Measurements from ENCODE around the gene SMIM35. TPM values are rescaled to one million over a fixed set of nuclear protein-coding genes. Genes with fewer than 3 reads are reported as not detected.

Gene SMIM35
- total RNA-seq, 4 donors from 2014 or later: not detected

DNA sequence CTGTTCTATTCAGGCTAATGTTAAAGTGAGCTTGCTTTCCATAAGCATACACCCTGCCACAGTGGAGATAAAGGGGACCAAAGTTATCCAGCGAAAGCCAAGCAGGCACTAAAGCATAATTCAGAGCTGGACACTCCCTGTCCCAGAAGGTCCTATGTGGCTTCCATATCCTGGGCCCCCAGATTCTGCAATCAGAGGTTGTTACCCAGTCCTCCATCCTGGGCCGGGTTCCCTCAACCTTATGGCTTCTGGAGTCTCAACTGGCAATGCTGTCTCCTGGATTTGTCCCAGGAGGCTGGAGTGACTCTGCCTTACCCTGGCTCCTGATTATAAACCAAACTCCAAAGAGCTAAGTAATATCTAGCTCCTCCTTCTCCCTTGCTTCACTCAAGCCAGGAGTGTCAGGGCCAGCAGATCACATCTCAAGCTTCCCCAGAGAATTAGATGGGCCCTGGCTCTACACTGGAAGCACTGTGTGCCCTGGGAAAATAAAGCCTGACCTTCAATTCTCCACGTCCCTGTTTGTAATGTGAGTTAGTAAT is 14.0 kb upstream of the SMIM35 start:
- 62% methylated on average over 3 of the region's 3 CpGs; no CpG with 5 or more reads in 1 of the 2 donors for WGBS, 2 donors (ENCODE audit: low coverage in 1 of 2)
- TF ChIP-seq CTCF (IDR thresholded peaks at IDR 0.05): no peak
- no peak for TF ChIP-seq POLR2AphosphoS5 (IDR thresholded peaks at IDR 0.05)
- no peak for TF ChIP-seq POLR2A (IDR thresholded peaks at IDR 0.05)
- no peak for TF ChIP-seq EP300 (IDR thresholded peaks at IDR 0.05; ENCODE audit: low read depth)
- no peak for DNase-seq
- H3K9me3 ChIP-seq: no peaks in the 10 kb centered on the region
- no peak overlapping the region for H3K27ac ChIP-seq
- no peaks in the 10 kb centered on the region for H3K27me3 ChIP-seq
- no peak overlapping the region for H3K4me3 ChIP-seq
- H3K4me1 ChIP-seq: no peaks in the 10 kb centered on the region
- no peaks in the 10 kb centered on the region for H3K36me3 ChIP-seq
- in situ Hi-C loops (cut with MboI; ENCODE audit: low pct_ligation_motif_present in 1 of 4, low pct_unique_long_range_greater_than_20kb in 1 of 4, low sequenced_read_pairs in 3 of 4) (no loop called here), intact Hi-C loops (cut with DNase I; ENCODE audit: low total_unique reads) (no loop called here)

DNA sequence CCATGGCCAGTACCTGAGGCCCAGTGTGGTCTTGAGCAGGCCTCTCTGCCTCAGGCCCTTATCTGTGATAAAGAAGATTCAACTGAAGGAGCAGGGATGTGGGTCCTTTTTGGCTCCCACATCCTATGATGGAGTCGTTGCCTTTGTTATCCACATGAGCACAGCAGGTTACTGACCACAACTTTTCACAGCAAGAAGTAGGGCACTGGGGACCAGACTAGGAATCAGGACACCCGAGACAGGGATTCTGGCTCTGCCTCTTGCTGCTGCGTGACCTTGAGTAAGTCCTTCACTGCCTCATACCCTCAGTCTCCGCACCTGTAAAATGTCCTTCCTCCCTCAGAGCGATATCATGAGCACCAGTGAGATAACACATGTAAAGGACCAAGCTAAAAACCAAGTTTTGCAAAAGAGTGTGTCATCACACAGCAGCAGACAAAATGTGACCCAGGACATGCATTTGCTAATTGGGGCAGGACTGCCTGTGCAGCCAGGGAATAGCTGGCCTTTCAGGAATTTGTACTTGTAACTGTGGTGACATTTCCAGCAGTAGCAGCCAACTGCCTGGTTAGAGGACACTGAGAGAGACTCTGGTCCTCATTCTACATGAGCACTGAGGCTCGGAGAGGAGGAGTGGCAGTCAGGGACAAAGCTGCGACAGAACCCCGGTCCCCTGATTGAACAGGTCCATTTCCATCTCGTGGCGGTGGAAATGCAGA is 13.2 kb upstream of the SMIM35 start:
- no peaks in the 10 kb centered on the region for H3K36me3 ChIP-seq
- in situ Hi-C loops (cut with MboI; ENCODE audit: low pct_ligation_motif_present in 1 of 4, low pct_unique_long_range_greater_than_20kb in 1 of 4, low sequenced_read_pairs in 3 of 4) (no loop called here), intact Hi-C loops (cut with DNase I; ENCODE audit: low total_unique reads) (no loop called here)
- TF ChIP-seq POLR2A (IDR thresholded peaks at IDR 0.05) (no peak), EP300 (IDR thresholded peaks at IDR 0.05; ENCODE audit: low read depth) (no peak), POLR2AphosphoS5 (IDR thresholded peaks at IDR 0.05) (no peak), CTCF (IDR thresholded peaks at IDR 0.05) (no peak)
- no peaks in the 10 kb centered on the region for H3K9me3 ChIP-seq
- DNase-seq: no peak
- 89 to 100% methylated on average over 1 to 10 of the region's 10 CpGs for WGBS, 2 donors (ENCODE audit: low coverage in 1 of 2)
- no peaks in the 10 kb centered on the region for H3K27me3 ChIP-seq
- H3K4me3 ChIP-seq: no peak overlapping the region
- no peaks in the 10 kb centered on the region for H3K4me1 ChIP-seq
- H3K27ac ChIP-seq: no peak overlapping the region

DNA sequence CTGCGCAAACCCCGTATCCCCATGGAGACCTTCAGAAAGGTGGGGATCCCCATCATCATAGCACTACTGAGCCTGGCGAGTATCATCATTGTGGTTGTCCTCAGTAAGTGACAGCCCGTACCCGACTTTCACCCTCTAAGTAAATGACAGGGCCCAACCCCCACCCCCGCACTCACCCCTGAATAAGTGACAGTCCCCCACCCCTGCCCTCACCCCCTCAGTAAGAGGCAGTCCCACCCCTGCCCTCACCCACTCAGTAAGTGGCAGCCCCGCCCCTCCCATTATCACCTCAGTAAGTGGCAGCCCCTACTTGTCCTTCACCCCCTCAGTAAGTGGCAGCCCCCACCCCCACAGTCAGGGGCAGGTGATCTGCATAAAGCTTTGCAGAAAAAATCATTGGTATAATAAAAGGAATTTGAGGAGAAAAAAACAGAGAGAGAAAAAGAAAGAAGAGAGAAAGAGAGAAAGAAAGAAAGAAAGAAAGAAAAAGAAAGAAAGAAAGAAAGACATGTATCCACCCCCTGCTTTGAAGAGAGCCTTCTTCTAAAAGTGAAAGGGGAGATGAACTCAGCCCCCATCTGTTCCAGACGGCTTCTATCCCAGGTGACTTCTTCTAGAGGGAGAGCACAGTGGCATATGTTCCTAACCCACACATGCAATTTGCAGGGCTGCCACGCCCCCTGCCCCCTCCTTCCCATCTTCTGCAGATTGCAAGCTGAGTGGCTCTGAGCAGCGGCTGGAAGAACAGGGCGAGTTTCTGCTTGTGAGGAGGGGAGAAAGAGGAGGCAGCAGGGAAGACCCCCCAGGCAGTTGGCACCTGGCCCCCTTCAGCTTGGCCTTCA is 12.5 kb upstream of the SMIM35 start:
- Histone ChIP-seq H3K36me3 (no peaks in the 10 kb centered on the region), H3K4me3 (no peak overlapping the region), H3K4me1 (no peaks in the 10 kb centered on the region), H3K27me3 (no peaks in the 10 kb centered on the region), H3K27ac (no peak overlapping the region), H3K9me3 (no peaks in the 10 kb centered on the region)
- TF ChIP-seq POLR2AphosphoS5 (IDR thresholded peaks at IDR 0.05) (no peak), EP300 (IDR thresholded peaks at IDR 0.05; ENCODE audit: low read depth) (no peak), CTCF (IDR thresholded peaks at IDR 0.05) (no peak), POLR2A (IDR thresholded peaks at IDR 0.05) (no peak)
- no peak for DNase-seq
- intact Hi-C loops (cut with DNase I; ENCODE audit: low total_unique reads): no loop called here
- in situ Hi-C loops (cut with MboI; ENCODE audit: low pct_ligation_motif_present in 1 of 4, low pct_unique_long_range_greater_than_20kb in 1 of 4, low sequenced_read_pairs in 3 of 4): no loop called here
- WGBS, 2 donors (ENCODE audit: low coverage in 1 of 2): 65 to 74% methylated on average over 4 to 11 of the region's 11 CpGs

DNA sequence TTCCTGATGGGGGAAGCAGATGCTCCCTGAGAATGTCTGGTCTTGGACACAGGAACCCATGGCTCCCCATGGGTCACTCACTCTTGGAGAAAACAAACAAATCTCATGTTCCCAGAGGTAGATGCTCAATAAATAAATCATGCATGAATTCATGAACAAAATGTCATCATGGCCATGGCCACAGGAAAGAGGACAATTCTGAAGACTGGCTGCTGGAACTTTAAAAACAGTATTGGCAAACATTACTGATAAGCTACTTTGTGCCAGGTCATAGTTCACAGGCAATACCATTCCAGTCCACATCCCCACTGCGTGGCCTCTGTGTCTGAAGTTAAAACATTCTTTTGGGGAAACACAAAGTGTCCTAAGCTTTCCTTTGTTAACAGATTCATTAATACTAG is 9.2 kb upstream of the SMIM35 start:
- intact Hi-C loops (cut with DNase I; ENCODE audit: low total_unique reads): no loop called here
- no peak overlapping the region for H3K4me3 ChIP-seq
- DNase-seq: no peak
- 39% methylated on average over 1 of the region's 1 CpG; no CpG with 5 or more reads in 1 of the 2 donors for WGBS, 2 donors (ENCODE audit: low coverage in 1 of 2)
- no peaks in the 10 kb centered on the region for H3K9me3 ChIP-seq
- H3K27ac ChIP-seq: no peak overlapping the region
- no peaks in the 10 kb centered on the region for H3K36me3 ChIP-seq
- H3K27me3 ChIP-seq: no peaks in the 10 kb centered on the region
- TF ChIP-seq EP300 (IDR thresholded peaks at IDR 0.05; ENCODE audit: low read depth) (no peak), POLR2AphosphoS5 (IDR thresholded peaks at IDR 0.05) (no peak), POLR2A (IDR thresholded peaks at IDR 0.05) (no peak), CTCF (IDR thresholded peaks at IDR 0.05) (no peak)
- in situ Hi-C loops (cut with MboI; ENCODE audit: low pct_ligation_motif_present in 1 of 4, low pct_unique_long_range_greater_than_20kb in 1 of 4, low sequenced_read_pairs in 3 of 4): no loop called here
- peaks cover 0 to 14% (median 3%) of the 10 kb centered on the region in 4 donors for H3K4me1 ChIP-seq

Measured in transverse colon (tissue), 4 donors.